Thymus (tissue), 11 donors: ENCODE measurements around the gene IL17RB. TPM values are rescaled to one million over a fixed set of nuclear protein-coding genes. Genes with fewer than 3 reads are reported as not detected.

Source experiments
- DNase-seq, 9 donors: peaks; one replicate each; pipeline ENCODE4 v3.0.0-alpha.2; 2013; ENCODE audit warnings: low spot score in 9 of 9, low read depth in 6 of 9, missing footprints in 1 of 9
- H3K27ac ChIP-seq, 2 donors: one replicate each; pipeline ENCODE4 v1.5.1; 2013; ENCODE audit warnings: control low read depth in 1 of 2, low read depth in 1 of 2, low read length in 1 of 2, mild to moderate bottlenecking in 1 of 2, moderate library complexity in 1 of 2
- H3K27me3 ChIP-seq, 2 donors: one replicate each; pipeline ENCODE4 v1.5.1; 2013; ENCODE audit warnings: low read length in 1 of 2; ENCODE audit not compliant: control insufficient read depth in 2 of 2, insufficient read depth in 1 of 2
- H3K36me3 ChIP-seq, 2 donors: one replicate each; pipeline ENCODE4 v1.5.1; 2013; ENCODE audit warnings: low read length in 1 of 2, mild to moderate bottlenecking in 1 of 2, moderate library complexity in 1 of 2; ENCODE audit not compliant: control insufficient read depth in 2 of 2, insufficient read depth in 2 of 2
- H3K4me1 ChIP-seq, 2 donors: one replicate each; pipeline ENCODE4 v1.5.1; 2013; ENCODE audit warnings: low read length in 2 of 2; ENCODE audit not compliant: control insufficient read depth in 2 of 2, insufficient read depth in 2 of 2
- H3K4me3 ChIP-seq, 2 donors: one replicate each; pipeline ENCODE4 v1.5.1; 2013; ENCODE audit warnings: low read length in 2 of 2, control low read depth in 1 of 2, mild to moderate bottlenecking in 1 of 2
- H3K9me3 ChIP-seq, 2 donors: one replicate each; pipeline ENCODE4 v1.5.1; 2013; ENCODE audit warnings: low read length in 1 of 2, mild to moderate bottlenecking in 1 of 2; ENCODE audit not compliant: control insufficient read depth in 2 of 2, insufficient read depth in 1 of 2
- WGBS: extraction: QIAGEN DNeasy Blood & Tissue Kit; methylation state at CpG from one replicate; pipeline ENCODE4 v1.1.7; 2013; 5-methylcytosine and 5-hydroxymethylcytosine counted together
- polyA plus RNA-seq: library from polyadenylated mRNA; stranded (reverse); fragments of 200-250 nt; gene quantifications from one replicate; pipeline ENCODE4 v1.2.3, GENCODE V29; 2013
- total RNA-seq: library from RNA; stranded (reverse); fragments of 120-200 nt; gene quantifications from one replicate; pipeline ENCODE4 v1.2.4, GENCODE V29; 2013
- donor health status: healthy.

IL17RB gene
- total and polyA plus RNA-seq, 2 donors: 0.80 to 2.7 TPM

DNA sequence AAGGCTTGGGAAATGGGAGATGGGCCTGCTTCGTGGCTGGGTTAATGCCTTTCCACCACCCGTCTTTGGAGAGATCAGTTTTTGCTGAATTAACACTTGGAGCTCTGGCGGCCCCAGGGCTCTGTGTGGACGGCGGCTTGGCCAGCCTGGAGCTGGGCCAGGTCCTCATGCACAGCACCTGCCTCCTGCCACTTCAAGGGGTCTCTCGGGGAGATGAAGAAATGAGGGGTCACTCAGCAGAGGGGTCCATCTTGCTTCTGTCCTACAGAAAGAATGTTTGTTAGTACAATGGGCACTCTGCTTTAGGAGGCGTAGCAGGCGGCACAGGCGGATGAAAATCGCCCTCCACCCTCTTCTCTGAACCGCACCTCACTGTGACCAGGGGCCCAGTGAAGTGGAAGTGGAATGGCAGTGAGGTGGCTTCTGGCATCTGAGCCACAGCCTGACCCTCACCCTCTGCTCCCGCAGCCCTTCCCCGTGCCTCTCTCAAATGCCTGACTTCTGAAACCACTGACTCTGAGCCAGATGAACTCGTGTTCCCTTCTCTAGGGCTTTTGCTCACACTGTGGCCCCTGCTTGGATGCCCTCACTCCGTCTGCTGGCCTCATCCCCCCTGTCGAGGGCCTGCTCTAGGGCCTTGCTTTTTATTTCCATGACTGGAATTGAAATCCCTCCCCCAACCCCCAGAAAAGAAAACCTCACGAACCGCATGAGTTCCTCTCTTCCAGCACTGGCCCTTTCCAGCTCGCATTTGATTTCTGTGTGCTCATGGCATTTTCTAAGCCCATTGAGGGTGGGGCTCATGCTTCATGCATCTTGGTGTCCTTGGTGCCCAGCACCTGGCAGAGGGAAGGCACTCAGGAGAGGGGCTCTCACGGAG, 42.3 kb upstream of the IL17RB start:
- H3K4me1 ChIP-seq: peaks cover 0 to 34% of the 10 kb centered on the region in 2 donors
- H3K4me3 ChIP-seq: no peak overlapping the region
- DNase-seq: no peak
- H3K27me3 ChIP-seq: no peaks in the 10 kb centered on the region
- no peak overlapping the region for H3K27ac ChIP-seq
- no peaks in the 10 kb centered on the region for H3K36me3 ChIP-seq
- H3K9me3 ChIP-seq: no peaks in the 10 kb centered on the region
- WGBS: 85% methylated on average over 20 of the region's 20 CpGs

- WGBS: 90% methylated on average over 14 of the region's 14 CpGs
- H3K27me3 ChIP-seq: no peaks in the 10 kb centered on the region
- H3K4me1 ChIP-seq: peaks cover 0 to 34% of the 10 kb centered on the region in 2 donors
- peak overlapping the region in 1 of 2 donors; percentile 41 for H3K27ac ChIP-seq
- H3K4me3 ChIP-seq: no peak overlapping the region
- DNase-seq: peak in 7 of 9 donors; percentile 8 to 80 (median 45)
- H3K36me3 ChIP-seq: no peaks in the 10 kb centered on the region
- no peaks in the 10 kb centered on the region for H3K9me3 ChIP-seq
Measured at GRCh38 chr3:53804697-53805462, 41.5 kb upstream of the IL17RB start.

DNA sequence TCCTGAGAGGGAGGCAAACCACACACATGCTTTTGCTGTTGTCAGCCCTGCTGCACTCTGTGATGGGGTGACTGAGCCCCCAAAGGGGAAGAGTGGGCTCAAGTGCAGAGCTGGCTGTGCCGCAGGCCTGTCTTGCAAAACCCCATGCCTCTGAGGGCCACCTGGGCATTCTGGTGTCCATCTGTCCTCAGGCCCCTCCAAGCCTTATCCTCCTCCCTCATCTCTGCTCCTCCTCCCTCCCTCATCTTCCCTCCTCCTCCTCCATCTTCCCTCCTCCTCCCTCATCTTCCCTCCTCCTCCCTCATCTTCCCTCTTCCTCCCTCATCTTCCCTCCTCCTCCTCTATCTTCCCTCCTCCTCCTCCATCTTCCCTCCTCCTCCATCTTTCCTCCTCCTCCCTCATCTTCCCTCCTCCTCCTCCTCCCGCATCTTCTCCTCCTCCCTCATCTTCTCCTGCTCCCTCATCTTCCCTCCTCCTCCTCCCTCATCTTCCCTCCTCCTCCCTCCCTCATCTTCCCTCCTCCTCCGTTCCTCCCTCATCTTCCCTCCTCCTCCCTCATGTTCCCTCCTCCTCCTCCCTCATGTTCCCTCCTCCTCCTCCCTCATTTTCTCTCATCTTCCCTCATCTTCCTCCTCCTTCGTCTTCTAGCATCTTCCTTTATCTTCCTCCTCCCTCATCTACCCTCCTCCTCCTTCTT, 40.8 kb upstream of the IL17RB start:
- H3K36me3 ChIP-seq: no peaks in the 10 kb centered on the region
- H3K4me1 ChIP-seq: peaks cover 0 to 34% of the 10 kb centered on the region in 2 donors
- WGBS: 85% methylated on average over 4 of the region's 4 CpGs
- H3K4me3 ChIP-seq: no peak overlapping the region
- no peaks in the 10 kb centered on the region for H3K27me3 ChIP-seq
- DNase-seq: no peak
- no peaks in the 10 kb centered on the region for H3K9me3 ChIP-seq
- no peak overlapping the region for H3K27ac ChIP-seq

GRCh38 chr3:53806182-53807116, 39.9 kb upstream of the IL17RB start:
- Histone ChIP-seq H3K36me3 (no peaks in the 10 kb centered on the region), H3K27ac (no peak overlapping the region), H3K4me3 (no peak overlapping the region), H3K4me1 (peaks cover 0 to 34% of the 10 kb centered on the region in 2 donors), H3K9me3 (no peaks in the 10 kb centered on the region), H3K27me3 (no peaks in the 10 kb centered on the region)
- WGBS: 87% methylated on average over 10 of the region's 10 CpGs
- DNase-seq: no peak

DNA sequence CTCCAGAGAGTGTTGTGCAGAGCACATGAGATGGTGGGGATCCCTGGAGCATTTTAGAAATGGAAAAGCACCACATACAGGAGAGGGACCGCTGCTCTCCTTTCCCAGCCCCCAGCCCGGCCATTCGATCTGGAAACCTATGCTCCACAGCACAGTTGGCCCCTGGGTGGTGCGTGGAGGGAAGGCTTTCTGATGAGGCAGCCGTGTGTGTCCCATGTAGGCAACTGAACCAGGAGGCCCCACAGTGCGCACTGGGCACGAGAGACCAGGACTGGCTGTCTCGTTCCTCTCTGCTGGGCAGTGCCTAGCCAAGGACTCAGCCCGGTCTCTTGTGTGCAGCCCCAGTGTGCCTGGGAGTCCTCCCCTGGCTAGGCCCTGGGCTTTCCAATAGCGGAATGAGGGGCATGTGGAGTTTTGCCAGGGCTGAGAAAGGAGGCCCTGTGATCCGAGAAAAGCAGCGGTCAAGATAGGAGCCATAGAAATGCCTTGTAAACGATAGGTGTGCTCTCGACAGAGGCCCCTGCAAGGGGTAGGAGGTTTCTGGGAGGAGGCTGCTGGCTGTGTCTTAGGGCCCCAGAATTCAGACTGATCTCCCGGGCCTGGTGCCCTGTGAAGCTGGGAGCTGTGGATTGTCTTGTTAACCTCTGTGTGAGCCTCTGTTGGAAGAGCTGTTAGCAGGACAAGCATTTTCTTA, 39.1 kb upstream of the IL17RB start:
- no peak for DNase-seq

DNA sequence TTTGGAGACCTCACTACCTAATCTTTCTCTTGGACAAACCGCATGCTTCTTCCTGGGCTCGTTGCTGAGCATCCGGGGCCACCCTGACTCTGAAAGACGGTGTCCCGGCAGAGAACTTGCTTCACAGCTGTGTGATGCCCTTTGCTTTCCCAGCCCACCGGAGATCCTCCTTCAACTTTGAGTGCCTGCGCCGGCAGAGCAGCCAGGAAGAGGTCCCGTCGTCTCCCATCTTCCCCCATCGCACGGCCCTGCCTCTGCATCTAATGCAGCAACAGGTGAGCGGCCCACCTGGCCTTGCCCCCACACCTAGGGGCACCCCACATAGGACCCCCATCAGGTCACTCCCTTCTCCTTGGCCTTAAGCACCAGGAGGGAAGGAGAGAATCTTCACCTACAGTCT, 37.9 kb upstream of the IL17RB start:
- H3K36me3 ChIP-seq: no peaks in the 10 kb centered on the region
- 97% methylated on average over 13 of the region's 13 CpGs for WGBS
- no peaks in the 10 kb centered on the region for H3K27me3 ChIP-seq
- DNase-seq: no peak
- H3K4me1 ChIP-seq: peaks cover 0 to 34% of the 10 kb centered on the region in 2 donors
- no peaks in the 10 kb centered on the region for H3K9me3 ChIP-seq
- no peak overlapping the region for H3K4me3 ChIP-seq
- no peak overlapping the region for H3K27ac ChIP-seq

More for the DNA sequence above, 39.1 kb upstream of the IL17RB start:
- Histone ChIP-seq H3K36me3 (no peaks in the 10 kb centered on the region), H3K9me3 (no peaks in the 10 kb centered on the region), H3K27me3 (no peaks in the 10 kb centered on the region), H3K4me3 (no peak overlapping the region), H3K27ac (no peak overlapping the region), H3K4me1 (peaks cover 0 to 34% of the 10 kb centered on the region in 2 donors)
- WGBS: 94% methylated on average over 15 of the region's 15 CpGs

DNA sequence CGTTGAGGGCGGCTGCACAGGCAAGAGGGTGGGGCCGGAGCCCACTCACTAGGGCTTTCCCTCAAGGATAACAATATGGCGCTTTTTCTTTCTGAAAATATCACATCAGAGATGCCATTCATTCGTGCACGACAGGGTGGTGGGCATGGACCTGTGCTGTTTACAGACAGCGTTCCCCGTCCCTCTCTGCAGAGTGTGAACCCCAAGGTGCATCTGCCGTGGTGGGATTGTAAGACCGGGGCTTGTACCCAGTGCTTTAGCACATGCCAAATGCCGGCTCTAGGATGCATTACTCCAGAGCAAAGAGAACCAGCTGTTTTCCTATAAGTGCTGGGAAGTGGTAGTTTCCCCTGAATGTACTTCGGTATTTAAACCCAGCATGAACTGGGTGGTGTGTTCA, 37.1 kb upstream of the IL17RB start:
- Histone ChIP-seq H3K27me3 (no peaks in the 10 kb centered on the region), H3K4me1 (peaks cover 0 to 28% of the 10 kb centered on the region in 2 donors), H3K4me3 (no peak overlapping the region), H3K9me3 (no peaks in the 10 kb centered on the region), H3K27ac (no peak overlapping the region), H3K36me3 (no peaks in the 10 kb centered on the region)
- DNase-seq: no peak
- WGBS: 95% methylated on average over 12 of the region's 12 CpGs
